GM23338 (cell line): ENCODE results near the gene POLR3G. TPM values are rescaled to one million over a fixed set of nuclear protein-coding genes. Genes with fewer than 3 reads are reported as not detected.

Experiments
- ATAC-seq: fragments of 200-7000 bp; cut with Tn5 transposase; 3 replicates; pipeline ENCODE4 v1.9.1; 2020
- DNase-seq: peaks from one replicate; pipeline ENCODE4 v3.0.0-alpha.2; 2015; ENCODE audit warnings: low spot score
- H2AFZ ChIP-seq: fragments of 200-600 bp; sonication (generic); 2 replicates; pipeline ENCODE4 v1.8.0; 2016; ENCODE audit warnings: antibody characterized with exemption, mild to moderate bottlenecking, moderate library complexity
- H3F3A ChIP-seq: fragments of 200-600 bp; sonication (generic); replicated peaks from 2 replicates; pipeline ENCODE4 v1.8.0; 2017; ENCODE audit warnings: antibody characterized with exemption, mixed run types, low read depth
- H3K27ac ChIP-seq: fragments of 200-600 bp; sonication (generic); 2 replicates; pipeline ENCODE4 v1.6.1; 2016; ENCODE audit warnings: low read depth
- H3K27me3 ChIP-seq: fragments of 200-600 bp; sonication (generic); 2 replicates; pipeline ENCODE4 v1.8.0; 2016; ENCODE audit warnings: mild to moderate bottlenecking, mixed run types, moderate library complexity; ENCODE audit not compliant: insufficient read depth
- H3K36me3 ChIP-seq: fragments of 200-600 bp; sonication (generic); 2 replicates; pipeline ENCODE4 v1.8.0; 2016; ENCODE audit warnings: mild to moderate bottlenecking; ENCODE audit not compliant: insufficient read depth
- H3K4me1 ChIP-seq: fragments of 200-600 bp; sonication (generic); 2 replicates; pipeline ENCODE4 v1.8.0; 2016; ENCODE audit warnings: mild to moderate bottlenecking, moderate library complexity; ENCODE audit not compliant: insufficient read depth
- H3K4me2 ChIP-seq: fragments of 200-600 bp; sonication (generic); 2 replicates; pipeline ENCODE4 v1.7.1; 2017; ENCODE audit warnings: mixed run types
- H3K4me3 ChIP-seq: fragments of 200-600 bp; sonication (generic); 2 replicates; pipeline ENCODE4 v1.6.1; 2016; ENCODE audit warnings: mixed run types
- H3K79me2 ChIP-seq: fragments of 200-600 bp; sonication (generic); replicated peaks from 2 replicates; pipeline ENCODE4 v1.8.0; 2017; ENCODE audit warnings: mild to moderate bottlenecking; ENCODE audit not compliant: insufficient read depth
- H3K9me2 ChIP-seq: fragments of 200-600 bp; sonication (generic); 2 replicates; pipeline ENCODE4 v1.8.0; 2017; ENCODE audit not compliant: insufficient read depth
- H4K20me1 ChIP-seq: fragments of 200-600 bp; sonication (generic); replicated peaks from 2 replicates; pipeline ENCODE4 v1.8.0; 2017; ENCODE audit warnings: mild to moderate bottlenecking; ENCODE audit not compliant: insufficient read depth
- H3K27ac Mint-ChIP-seq: 2 replicates; pipeline ENCODE4 v1.8.0; 2020; ENCODE audit warnings: inconsistent platforms, mild to moderate bottlenecking, moderate library complexity, mixed read lengths
- H3K27me3 Mint-ChIP-seq: 3 replicates; pipeline ENCODE4 v1.8.0; 2022; ENCODE audit warnings: low read depth, mild to moderate bottlenecking, moderate library complexity, mixed read lengths, inconsistent platforms; ENCODE audit not compliant: insufficient read depth, poor library complexity
- H3K36me3 Mint-ChIP-seq: 3 replicates; pipeline ENCODE4 v1.8.0; 2021; ENCODE audit warnings: low read depth, mild to moderate bottlenecking, inconsistent platforms, moderate library complexity, mixed read lengths
- H3K4me1 Mint-ChIP-seq: 3 replicates; pipeline ENCODE4 v1.8.0; 2020; ENCODE audit warnings: mild to moderate bottlenecking, inconsistent platforms, mixed read lengths
- H3K4me3 Mint-ChIP-seq: 3 replicates; pipeline ENCODE4 v1.8.0; 2021; ENCODE audit warnings: moderate library complexity, mild to moderate bottlenecking, inconsistent platforms, mixed read lengths
- H3K9me3 Mint-ChIP-seq: 3 replicates; pipeline ENCODE4 v1.8.0; 2020; ENCODE audit warnings: moderate library complexity, mild to moderate bottlenecking, inconsistent platforms, mixed read lengths
- CREB1 ChIP-seq: fragments of 250-450 bp; sonication (Bioruptor Pico); IDR thresholded peaks from 2 replicates; pipeline ENCODE4 v1.5.0; 2020; ENCODE audit warnings: low read depth, mild to moderate bottlenecking, moderate library complexity
- CTCF ChIP-seq, 2 experiments: fragments of 200-600 bp in 1 of 2; sonication (generic) in 1 of 2; conservative IDR thresholded peaks; 2 replicates each; pipeline versions ENCODE4 v1.5.1 to v1.6.1; 2016 to 2017; ENCODE audit warnings: antibody characterized with exemption in 2 of 2, low read depth in 2 of 2, mild to moderate bottlenecking in 2 of 2, moderate library complexity in 1 of 2
- EZH2 ChIP-seq: fragments of 200-600 bp; sonication (generic); IDR thresholded peaks from one replicate; pipeline ENCODE4 v1.8.0; 2017; ENCODE audit warnings: antibody characterized with exemption, mild to moderate bottlenecking, low read depth; ENCODE audit not compliant: unreplicated experiment
- EZH2phosphoT487 ChIP-seq: fragments of 200-600 bp; sonication (generic); IDR thresholded peaks from one replicate; pipeline ENCODE4 v1.8.1; 2018; ENCODE audit warnings: antibody characterized with exemption; ENCODE audit not compliant: unreplicated experiment
- JUNB ChIP-seq: IDR thresholded peaks from one replicate; pipeline ENCODE4 v1.6.1; 2016; ENCODE audit warnings: antibody characterized with exemption; ENCODE audit not compliant: unreplicated experiment
- NANOG ChIP-seq: IDR thresholded peaks from 2 replicates; pipeline ENCODE4 v1.6.1; 2016; ENCODE audit warnings: antibody characterized with exemption, borderline replicate concordance
- POLR2AphosphoS5 ChIP-seq: IDR thresholded peaks from 2 replicates; pipeline ENCODE4 v1.6.1; 2016; ENCODE audit warnings: antibody characterized with exemption, low read depth
- STAT1 ChIP-seq: IDR thresholded peaks from one replicate; pipeline ENCODE4 v1.6.1; 2016; ENCODE audit warnings: antibody characterized with exemption; ENCODE audit not compliant: unreplicated experiment
- ZNF114 ChIP-seq: fragments of 250-450 bp; sonication (Bioruptor Pico); IDR thresholded peaks from 2 replicates; pipeline ENCODE4 v1.5.0; 2020; ENCODE audit warnings: mild to moderate bottlenecking, moderate library complexity
- ZNF331 ChIP-seq: fragments of 250-450 bp; sonication (Bioruptor Pico); IDR thresholded peaks from 2 replicates; pipeline ENCODE4 v1.5.0; 2020; ENCODE audit warnings: low read depth, mild to moderate bottlenecking, moderate library complexity
- ZNF462 ChIP-seq: fragments of 250-450 bp; sonication (Bioruptor Pico); IDR thresholded peaks from 2 replicates; pipeline ENCODE4 v1.5.0; 2020; ENCODE audit warnings: mild to moderate bottlenecking, moderate library complexity
- polyA plus RNA-seq: library from polyadenylated mRNA; unstranded; fragments of >200 nt; fragmentation: Nextera tagmentation; extraction: Ambion mirVana; gene quantifications from 2 replicates; pipeline ENCODE4 v1.2.1, GENCODE V29; 2016
- total RNA-seq: library from RNA; depleted of rRNA; stranded (reverse); fragments of >200 nt; shearing (Covaris generic); gene quantifications from 2 replicates; pipeline ENCODE4 v1.2.3, GENCODE V29; 2014
- TF ChIP-seq, protein P1 (sequence below): IDR thresholded peaks from one replicate; pipeline ENCODE4 v1.6.1; 2018; ENCODE audit warnings: antibody characterized with exemption; ENCODE audit not compliant: unreplicated experiment
- TF ChIP-seq, protein P2 (sequence below): IDR thresholded peaks from 2 replicates; pipeline ENCODE4 v1.6.1; 2016; ENCODE audit warnings: antibody characterized with exemption

Gene POLR3G
- total and polyA plus RNA-seq, 2 experiments from 2014 or later = 147 to 376 TPM

DNA sequence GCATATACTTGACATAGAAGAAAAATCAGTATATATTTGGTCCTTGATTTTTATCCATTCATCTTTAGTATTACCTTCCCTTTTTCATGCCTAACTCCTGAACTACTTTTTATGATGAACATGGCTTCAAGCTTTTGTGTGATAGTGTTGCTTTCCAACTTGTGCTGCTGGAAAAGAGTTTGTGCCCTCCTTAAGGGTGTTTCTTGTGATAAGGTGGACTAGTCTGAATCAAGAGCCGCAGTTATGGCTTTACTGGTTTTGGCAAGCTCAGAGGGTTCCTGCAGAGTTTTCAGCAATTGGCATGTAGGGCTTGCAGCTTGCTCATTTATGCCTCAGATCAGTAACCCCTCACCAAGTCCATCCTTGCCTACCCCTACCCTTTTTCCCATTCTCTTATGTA lies 20.5 kb downstream of the POLR3G start:
- 0 out of 2 replicates have a peak, but pooled peaks cover 7% of the 10 kb centered on the region for H4K20me1 ChIP-seq
- TF ChIP-seq EZH2 = no peak
- no peak for TF ChIP-seq EZH2phosphoT487
- TF ChIP-seq ZNF114 (CRISPR knock-in tag) = no peak
- no peak for TF ChIP-seq JUNB
- TF ChIP-seq, protein P1, sequence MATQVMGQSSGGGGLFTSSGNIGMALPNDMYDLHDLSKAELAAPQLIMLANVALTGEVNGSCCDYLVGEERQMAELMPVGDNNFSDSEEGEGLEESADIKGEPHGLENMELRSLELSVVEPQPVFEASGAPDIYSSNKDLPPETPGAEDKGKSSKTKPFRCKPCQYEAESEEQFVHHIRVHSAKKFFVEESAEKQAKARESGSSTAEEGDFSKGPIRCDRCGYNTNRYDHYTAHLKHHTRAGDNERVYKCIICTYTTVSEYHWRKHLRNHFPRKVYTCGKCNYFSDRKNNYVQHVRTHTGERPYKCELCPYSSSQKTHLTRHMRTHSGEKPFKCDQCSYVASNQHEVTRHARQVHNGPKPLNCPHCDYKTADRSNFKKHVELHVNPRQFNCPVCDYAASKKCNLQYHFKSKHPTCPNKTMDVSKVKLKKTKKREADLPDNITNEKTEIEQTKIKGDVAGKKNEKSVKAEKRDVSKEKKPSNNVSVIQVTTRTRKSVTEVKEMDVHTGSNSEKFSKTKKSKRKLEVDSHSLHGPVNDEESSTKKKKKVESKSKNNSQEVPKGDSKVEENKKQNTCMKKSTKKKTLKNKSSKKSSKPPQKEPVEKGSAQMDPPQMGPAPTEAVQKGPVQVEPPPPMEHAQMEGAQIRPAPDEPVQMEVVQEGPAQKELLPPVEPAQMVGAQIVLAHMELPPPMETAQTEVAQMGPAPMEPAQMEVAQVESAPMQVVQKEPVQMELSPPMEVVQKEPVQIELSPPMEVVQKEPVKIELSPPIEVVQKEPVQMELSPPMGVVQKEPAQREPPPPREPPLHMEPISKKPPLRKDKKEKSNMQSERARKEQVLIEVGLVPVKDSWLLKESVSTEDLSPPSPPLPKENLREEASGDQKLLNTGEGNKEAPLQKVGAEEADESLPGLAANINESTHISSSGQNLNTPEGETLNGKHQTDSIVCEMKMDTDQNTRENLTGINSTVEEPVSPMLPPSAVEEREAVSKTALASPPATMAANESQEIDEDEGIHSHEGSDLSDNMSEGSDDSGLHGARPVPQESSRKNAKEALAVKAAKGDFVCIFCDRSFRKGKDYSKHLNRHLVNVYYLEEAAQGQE = no peak
- TF ChIP-seq STAT1 = no peak
- no peak for TF ChIP-seq ZNF462 (CRISPR knock-in tag)
- no peak for TF ChIP-seq CTCF (conservative IDR thresholded peaks at IDR 0.05; ENCODE audit: low read depth in 2 of 2)
- TF ChIP-seq CREB1 = no peak
- TF ChIP-seq ZNF331 (CRISPR knock-in tag) = no peak
- no peak for TF ChIP-seq POLR2AphosphoS5
- no peak for TF ChIP-seq NANOG
- TF ChIP-seq, protein P2, sequence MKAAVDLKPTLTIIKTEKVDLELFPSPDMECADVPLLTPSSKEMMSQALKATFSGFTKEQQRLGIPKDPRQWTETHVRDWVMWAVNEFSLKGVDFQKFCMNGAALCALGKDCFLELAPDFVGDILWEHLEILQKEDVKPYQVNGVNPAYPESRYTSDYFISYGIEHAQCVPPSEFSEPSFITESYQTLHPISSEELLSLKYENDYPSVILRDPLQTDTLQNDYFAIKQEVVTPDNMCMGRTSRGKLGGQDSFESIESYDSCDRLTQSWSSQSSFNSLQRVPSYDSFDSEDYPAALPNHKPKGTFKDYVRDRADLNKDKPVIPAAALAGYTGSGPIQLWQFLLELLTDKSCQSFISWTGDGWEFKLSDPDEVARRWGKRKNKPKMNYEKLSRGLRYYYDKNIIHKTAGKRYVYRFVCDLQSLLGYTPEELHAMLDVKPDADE = no peak
- peaks cover 87% of the 10 kb centered on the region for H3K36me3 Mint-ChIP-seq
- DNase-seq = no peak
- H3K79me2 ChIP-seq = no peaks in the 10 kb centered on the region; the same call in 1 of the 2 replicates
- no peaks in the 10 kb centered on the region for H3K4me1 Mint-ChIP-seq
- no peaks in the 10 kb centered on the region; the same call in 2 of the 3 replicates for H3K9me3 Mint-ChIP-seq
- H3K27me3 ChIP-seq = no peaks in the 10 kb centered on the region
- no peak overlapping the region for H3K27ac Mint-ChIP-seq
- no peak overlapping the region for H3K27ac ChIP-seq
- H3K4me2 ChIP-seq = no peak overlapping the region
- H3K36me3 ChIP-seq = peaks cover 46% of the 10 kb centered on the region
- H3K4me3 Mint-ChIP-seq = no peak overlapping the region
- no peak overlapping the region for H2AFZ ChIP-seq
- H3K4me1 ChIP-seq = no peaks in the 10 kb centered on the region
- no peak overlapping the region for H3K4me3 ChIP-seq
- peaks cover 14% of the 10 kb centered on the region for H3F3A ChIP-seq
- no peaks in the 10 kb centered on the region for H3K9me2 ChIP-seq
- H3K27me3 Mint-ChIP-seq = no peaks in the 10 kb centered on the region
- ATAC-seq = no peak
